ENCODE measurements around the gene STX11. TPM values are rescaled to one million over a fixed set of nuclear protein-coding genes. Genes with fewer than 3 reads are reported as not detected.
"Not testable (repeated sequence)": the region's sequence is repeated elsewhere in the genome, so short reads cannot be mapped to it uniquely, and the experiment has no call there.

STX11 gene
- total and polyA plus RNA-seq, 4 donors: 0.84 to 2.2 (median 0.97) TPM

DNA sequence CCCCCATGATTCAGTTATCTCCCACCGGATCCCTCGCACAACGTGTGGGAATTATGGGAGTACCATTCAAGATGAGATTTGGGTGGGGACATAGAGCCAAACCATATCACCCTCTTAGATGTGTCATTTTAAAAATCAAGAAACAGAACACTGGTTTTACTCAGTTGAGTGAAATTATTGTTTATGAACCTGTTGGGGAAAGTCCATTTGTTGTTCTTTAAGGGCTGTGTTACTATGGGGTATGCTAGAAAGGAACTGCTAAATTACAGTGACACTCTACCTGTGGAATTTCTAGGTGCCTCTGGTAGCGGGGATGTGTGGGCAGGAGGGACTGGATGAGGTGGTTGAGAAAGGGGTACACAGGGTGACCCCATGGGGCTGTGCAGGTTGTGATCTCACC, 28.9 kb downstream of the STX11 start:
- 100% methylated on average over 1 of the region's 4 CpGs for WGBS (ENCODE audit: insufficient coverage)

GRCh38 chr6:144179828-144180227, 29.5 kb downstream of the STX11 start:
- H3K9me3 ChIP-seq (ENCODE audit: control insufficient read depth, insufficient read depth, low read length): no peaks in the 10 kb centered on the region
- WGBS (ENCODE audit: insufficient coverage): no CpG with 5 or more reads among the region's 2 CpGs
- DNase-seq (ENCODE audit: low read depth in 4 of 6, low spot score in 6 of 6): no peak

More for the DNA sequence above, 28.9 kb downstream of the STX11 start:
- H3K4me1 ChIP-seq (ENCODE audit: control insufficient read depth, insufficient read depth, low read length): no peaks in the 10 kb centered on the region
- H3K27ac ChIP-seq (ENCODE audit: low read depth, low read length): no peak overlapping the region
- H3K4me3 ChIP-seq (ENCODE audit: low read depth, low read length): no peak overlapping the region
- DNase-seq (ENCODE audit: low read depth in 4 of 6, low spot score in 6 of 6): no peak
- no peaks in the 10 kb centered on the region for H3K27me3 ChIP-seq (ENCODE audit: control insufficient read depth, insufficient read depth, low read length)
- H3K36me3 ChIP-seq (ENCODE audit: control insufficient read depth, insufficient read depth, low read length): no peaks in the 10 kb centered on the region
- no peaks in the 10 kb centered on the region for H3K9me3 ChIP-seq (ENCODE audit: control insufficient read depth, insufficient read depth, low read length)

GRCh38 chr6:144180354-144180753, 30.0 kb downstream of the STX11 start:
- H3K4me1 ChIP-seq (ENCODE audit: control insufficient read depth, insufficient read depth, low read length); H3K27me3 ChIP-seq (ENCODE audit: control insufficient read depth, insufficient read depth, low read length); H3K27ac ChIP-seq (ENCODE audit: low read depth, low read length); H3K9me3 ChIP-seq (ENCODE audit: control insufficient read depth, insufficient read depth, low read length); H3K4me3 ChIP-seq (ENCODE audit: low read depth, low read length); DNase-seq (ENCODE audit: low read depth in 4 of 6, low spot score in 6 of 6); H3K36me3 ChIP-seq (ENCODE audit: control insufficient read depth, insufficient read depth, low read length): not testable (repeated sequence)
- WGBS (ENCODE audit: insufficient coverage): no CpG with 5 or more reads among the region's 1 CpG

More at GRCh38 chr6:144179828-144180227, 29.5 kb downstream of the STX11 start:
- H3K27me3 ChIP-seq (ENCODE audit: control insufficient read depth, insufficient read depth, low read length): no peaks in the 10 kb centered on the region
- H3K4me1 ChIP-seq (ENCODE audit: control insufficient read depth, insufficient read depth, low read length): no peaks in the 10 kb centered on the region
- H3K36me3 ChIP-seq (ENCODE audit: control insufficient read depth, insufficient read depth, low read length): no peaks in the 10 kb centered on the region
- H3K4me3 ChIP-seq (ENCODE audit: low read depth, low read length): no peak overlapping the region
- H3K27ac ChIP-seq (ENCODE audit: low read depth, low read length): no peak overlapping the region

DNA sequence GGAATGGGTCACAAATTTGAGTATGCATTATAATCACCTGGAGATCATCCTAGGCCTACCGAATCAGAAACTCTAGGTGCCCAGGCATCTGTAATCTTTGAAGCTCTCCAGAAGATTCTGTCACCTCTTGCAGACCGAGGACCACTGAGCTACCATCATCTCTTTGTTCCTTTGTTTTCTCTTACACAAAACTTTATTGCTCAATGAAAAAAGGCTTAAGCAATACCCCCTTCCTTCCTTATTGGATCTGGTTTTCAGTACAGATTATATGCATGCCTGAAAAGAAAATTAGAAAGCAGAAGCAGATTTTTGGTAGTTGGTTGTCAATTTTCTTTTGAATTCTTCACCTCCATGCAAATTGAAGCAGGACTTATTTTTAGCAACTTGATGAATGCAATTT, 31.3 kb downstream of the STX11 start:
- DNase-seq (ENCODE audit: low read depth in 4 of 6, low spot score in 6 of 6): no peak
- Histone ChIP-seq H3K36me3 (ENCODE audit: control insufficient read depth, insufficient read depth, low read length) (peaks cover under 1% of the 10 kb centered on the region), H3K27ac (ENCODE audit: low read depth, low read length) (no peak overlapping the region), H3K4me1 (ENCODE audit: control insufficient read depth, insufficient read depth, low read length) (no peaks in the 10 kb centered on the region), H3K27me3 (ENCODE audit: control insufficient read depth, insufficient read depth, low read length) (peaks cover 1% of the 10 kb centered on the region), H3K4me3 (ENCODE audit: low read depth, low read length) (no peak overlapping the region), H3K9me3 (ENCODE audit: control insufficient read depth, insufficient read depth, low read length) (no peaks in the 10 kb centered on the region)
- WGBS (ENCODE audit: insufficient coverage): 100% methylated on average over 1 of the region's 2 CpGs

GRCh38 chr6:144184186-144184585, 33.9 kb downstream of the STX11 start:
- not testable (repeated sequence) for DNase-seq (ENCODE audit: low read depth in 4 of 6, low spot score in 6 of 6); H3K27me3 ChIP-seq (ENCODE audit: control insufficient read depth, insufficient read depth, low read length); H3K4me1 ChIP-seq (ENCODE audit: control insufficient read depth, insufficient read depth, low read length); H3K27ac ChIP-seq (ENCODE audit: low read depth, low read length); H3K4me3 ChIP-seq (ENCODE audit: low read depth, low read length); H3K36me3 ChIP-seq (ENCODE audit: control insufficient read depth, insufficient read depth, low read length); H3K9me3 ChIP-seq (ENCODE audit: control insufficient read depth, insufficient read depth, low read length)
- WGBS (ENCODE audit: insufficient coverage): no CpG with 5 or more reads among the region's 1 CpG

DNA sequence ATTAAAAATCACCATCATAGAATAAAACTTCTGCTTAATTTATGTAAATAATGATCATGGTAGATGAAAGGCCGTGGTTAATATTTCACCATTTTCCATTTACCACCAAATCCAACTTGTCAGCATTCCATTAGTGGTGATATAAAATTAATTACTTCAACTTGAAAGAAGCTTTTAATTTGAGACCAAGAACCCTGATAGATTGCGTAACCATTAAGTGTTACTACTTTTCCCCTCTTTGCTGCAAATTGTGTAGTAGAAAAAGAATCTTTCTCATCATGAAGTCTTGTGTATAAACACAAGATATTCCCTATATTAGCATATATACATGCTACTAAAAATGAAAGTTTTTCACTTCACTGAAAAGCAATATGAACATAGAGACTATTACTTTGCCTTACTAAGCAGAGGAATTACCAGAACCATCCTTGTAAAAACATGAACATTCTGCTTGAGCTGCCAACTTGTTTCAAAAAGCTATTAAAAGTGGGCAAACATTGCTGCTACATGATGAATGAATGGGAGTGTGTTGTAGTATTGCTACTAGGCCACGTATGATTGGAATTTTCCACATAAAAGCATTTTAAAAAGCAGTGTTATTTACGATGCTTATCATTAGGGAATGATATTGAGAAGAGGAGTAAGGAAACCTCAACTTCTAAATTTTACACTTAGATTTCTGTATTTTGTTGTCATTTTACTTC, 35.0 kb downstream of the STX11 start:
- H3K4me3 ChIP-seq (ENCODE audit: low read depth, low read length): no peak overlapping the region
- peaks cover 4% of the 10 kb centered on the region for H3K4me1 ChIP-seq (ENCODE audit: control insufficient read depth, insufficient read depth, low read length)
- no peak for DNase-seq (ENCODE audit: low read depth in 4 of 6, low spot score in 6 of 6)
- H3K27ac ChIP-seq (ENCODE audit: low read depth, low read length): no peak overlapping the region
- H3K36me3 ChIP-seq (ENCODE audit: control insufficient read depth, insufficient read depth, low read length): peaks cover 6% of the 10 kb centered on the region
- H3K9me3 ChIP-seq (ENCODE audit: control insufficient read depth, insufficient read depth, low read length): no peaks in the 10 kb centered on the region
- WGBS (ENCODE audit: insufficient coverage): no CpG with 5 or more reads among the region's 4 CpGs
- H3K27me3 ChIP-seq (ENCODE audit: control insufficient read depth, insufficient read depth, low read length): peaks cover 5% of the 10 kb centered on the region

GRCh38 chr6:144186817-144187625, 36.7 kb downstream of the STX11 start:
- H3K4me1 ChIP-seq (ENCODE audit: control insufficient read depth, insufficient read depth, low read length): peaks cover 4% of the 10 kb centered on the region
- H3K27ac ChIP-seq (ENCODE audit: low read depth, low read length): no peak overlapping the region
- H3K9me3 ChIP-seq (ENCODE audit: control insufficient read depth, insufficient read depth, low read length): no peaks in the 10 kb centered on the region
- peaks cover 5% of the 10 kb centered on the region for H3K27me3 ChIP-seq (ENCODE audit: control insufficient read depth, insufficient read depth, low read length)
- DNase-seq (ENCODE audit: low read depth in 4 of 6, low spot score in 6 of 6): no peak
- WGBS (ENCODE audit: insufficient coverage): 55% methylated on average over 79 of the region's 79 CpGs
- no peak overlapping the region for H3K4me3 ChIP-seq (ENCODE audit: low read depth, low read length)
- peaks cover 6% of the 10 kb centered on the region for H3K36me3 ChIP-seq (ENCODE audit: control insufficient read depth, insufficient read depth, low read length)

GRCh38 chr6:144189351-144189750, 39.0 kb downstream of the STX11 start:
- H3K27ac ChIP-seq (ENCODE audit: low read depth, low read length): no peak overlapping the region

DNA sequence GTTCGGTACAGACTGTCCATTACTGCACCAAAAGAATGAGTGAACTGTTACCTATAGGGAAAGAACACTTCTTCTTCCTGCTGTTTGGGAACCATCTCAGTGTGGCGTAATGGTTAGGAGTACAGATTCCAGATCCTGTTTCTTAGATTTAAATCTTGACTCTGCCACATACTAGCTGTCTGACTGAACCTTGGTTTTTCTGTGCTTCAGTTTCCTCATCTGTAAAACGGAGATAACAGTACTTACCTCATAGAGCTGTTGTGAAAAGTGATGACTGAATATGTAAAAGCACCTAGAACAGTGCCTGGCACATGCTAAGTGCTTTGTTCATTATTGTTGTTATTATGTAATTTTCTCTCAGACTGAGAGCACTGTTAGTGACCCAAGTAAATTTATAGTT, 39.8 kb downstream of the STX11 start:
- Histone ChIP-seq H3K27me3 (ENCODE audit: control insufficient read depth, insufficient read depth, low read length) (peaks cover 5% of the 10 kb centered on the region), H3K9me3 (ENCODE audit: control insufficient read depth, insufficient read depth, low read length) (no peaks in the 10 kb centered on the region), H3K27ac (ENCODE audit: low read depth, low read length) (no peak overlapping the region), H3K4me3 (ENCODE audit: low read depth, low read length) (no peak overlapping the region), H3K4me1 (ENCODE audit: control insufficient read depth, insufficient read depth, low read length) (peaks cover 4% of the 10 kb centered on the region), H3K36me3 (ENCODE audit: control insufficient read depth, insufficient read depth, low read length) (peaks cover 6% of the 10 kb centered on the region)
- no peak for DNase-seq (ENCODE audit: low read depth in 4 of 6, low spot score in 6 of 6)
- 100% methylated on average over 1 of the region's 3 CpGs for WGBS (ENCODE audit: insufficient coverage)

More at GRCh38 chr6:144189351-144189750, 39.0 kb downstream of the STX11 start:
- peaks cover 6% of the 10 kb centered on the region for H3K36me3 ChIP-seq (ENCODE audit: control insufficient read depth, insufficient read depth, low read length)
- H3K4me1 ChIP-seq (ENCODE audit: control insufficient read depth, insufficient read depth, low read length): peaks cover 4% of the 10 kb centered on the region
- H3K9me3 ChIP-seq (ENCODE audit: control insufficient read depth, insufficient read depth, low read length): no peaks in the 10 kb centered on the region
- no peak for DNase-seq (ENCODE audit: low read depth in 4 of 6, low spot score in 6 of 6)
- H3K27me3 ChIP-seq (ENCODE audit: control insufficient read depth, insufficient read depth, low read length): peaks cover 5% of the 10 kb centered on the region
- no peak overlapping the region for H3K4me3 ChIP-seq (ENCODE audit: low read depth, low read length)

GRCh38 chr6:144190593-144190992, 40.3 kb downstream of the STX11 start:
- Histone ChIP-seq H3K27me3 (ENCODE audit: control insufficient read depth, insufficient read depth, low read length) (peaks cover 5% of the 10 kb centered on the region), H3K36me3 (ENCODE audit: control insufficient read depth, insufficient read depth, low read length) (peaks cover 6% of the 10 kb centered on the region), H3K4me3 (ENCODE audit: low read depth, low read length) (no peak overlapping the region), H3K4me1 (ENCODE audit: control insufficient read depth, insufficient read depth, low read length) (peaks cover 4% of the 10 kb centered on the region), H3K27ac (ENCODE audit: low read depth, low read length) (no peak overlapping the region), H3K9me3 (ENCODE audit: control insufficient read depth, insufficient read depth, low read length) (no peaks in the 10 kb centered on the region)
- WGBS (ENCODE audit: insufficient coverage): 78% methylated on average over 1 of the region's 2 CpGs
- no peak for DNase-seq (ENCODE audit: low read depth in 4 of 6, low spot score in 6 of 6)

All from spinal cord (tissue), 10 donors.